DMS53 (cell line): Measurements from ENCODE around the gene ASTN2.

Experiments
- DNase-seq: peaks from one replicate; lab custom pipeline; 2025; lab: John Stamatoyannopoulos, UW

ASTN2 gene

DNA sequence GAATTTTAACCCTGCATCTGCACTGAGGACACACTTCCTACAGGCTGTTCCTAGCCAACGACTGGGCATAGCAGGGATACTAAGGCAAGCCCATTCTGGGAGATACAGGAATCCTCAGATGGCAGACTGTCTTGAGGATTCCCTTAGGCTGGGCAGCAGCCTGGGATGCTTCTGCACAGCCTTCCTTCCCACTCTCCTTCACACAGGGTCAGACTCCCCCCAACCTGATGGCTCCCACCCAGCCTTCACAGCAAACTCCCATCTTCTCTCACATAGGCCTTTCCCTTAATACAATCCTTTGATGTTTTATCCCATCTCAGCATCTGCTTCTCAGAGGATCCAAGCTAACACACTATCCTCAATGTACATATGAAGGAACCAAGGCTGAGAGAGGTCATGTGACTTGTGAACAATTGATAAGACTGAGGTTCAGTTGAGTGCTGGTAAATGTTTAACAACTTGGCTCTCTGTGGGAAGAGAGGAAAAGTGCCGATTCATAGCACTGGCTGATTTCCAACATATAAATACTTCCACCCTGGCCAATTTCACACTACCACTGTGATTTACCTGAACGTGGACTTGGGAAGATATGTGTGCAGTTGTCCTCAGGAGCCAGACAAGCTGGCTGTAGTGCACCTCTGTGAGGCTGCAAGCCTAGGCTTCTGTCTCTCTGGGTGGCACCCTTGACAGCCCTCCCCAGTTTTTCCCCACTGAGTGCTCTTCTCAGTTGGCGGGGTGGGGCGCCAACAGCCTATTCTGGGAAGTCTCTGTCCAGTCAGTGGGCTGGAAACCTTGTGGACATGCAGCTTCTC is 848.0 kb downstream of the ASTN2 start:
- peak; percentile 80 for DNase-seq

GRCh38 chr9:116565986-116566385 is 848.9 kb downstream of the ASTN2 start:
- no peak for DNase-seq

- no peak for DNase-seq
Measured at GRCh38 chr9:116564266-116564793, 850.5 kb downstream of the ASTN2 start.

- DNase-seq: no peak
Measured at GRCh38 chr9:116558818-116559540, 855.9 kb downstream of the ASTN2 start.

- DNase-seq: no peak
Measured at GRCh38 chr9:116558035-116558434, 856.8 kb downstream of the ASTN2 start.

- DNase-seq: no peak
Measured at GRCh38 chr9:116555556-116556155, 859.2 kb downstream of the ASTN2 start.

DNA sequence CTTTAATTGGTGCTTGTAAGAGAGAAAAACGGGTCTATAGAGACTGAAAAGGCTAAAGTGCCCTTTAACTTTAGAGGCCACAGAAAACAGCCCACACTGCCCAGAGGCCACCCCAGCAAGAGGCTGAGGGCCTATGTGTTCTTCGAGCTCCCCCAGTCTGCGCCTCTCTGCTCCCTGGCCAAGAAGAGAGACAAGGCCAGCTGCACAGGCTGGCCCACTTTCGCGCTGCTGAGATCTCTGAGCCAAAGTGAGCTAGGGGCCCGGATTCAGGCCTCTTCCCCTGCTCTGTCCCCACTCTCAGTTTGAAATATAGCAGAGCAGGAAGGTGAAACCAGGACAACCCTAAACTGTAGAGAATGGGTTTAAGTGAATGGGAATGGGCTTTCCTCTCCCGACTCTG is 859.7 kb downstream of the ASTN2 start:
- DNase-seq: no peak

DNA sequence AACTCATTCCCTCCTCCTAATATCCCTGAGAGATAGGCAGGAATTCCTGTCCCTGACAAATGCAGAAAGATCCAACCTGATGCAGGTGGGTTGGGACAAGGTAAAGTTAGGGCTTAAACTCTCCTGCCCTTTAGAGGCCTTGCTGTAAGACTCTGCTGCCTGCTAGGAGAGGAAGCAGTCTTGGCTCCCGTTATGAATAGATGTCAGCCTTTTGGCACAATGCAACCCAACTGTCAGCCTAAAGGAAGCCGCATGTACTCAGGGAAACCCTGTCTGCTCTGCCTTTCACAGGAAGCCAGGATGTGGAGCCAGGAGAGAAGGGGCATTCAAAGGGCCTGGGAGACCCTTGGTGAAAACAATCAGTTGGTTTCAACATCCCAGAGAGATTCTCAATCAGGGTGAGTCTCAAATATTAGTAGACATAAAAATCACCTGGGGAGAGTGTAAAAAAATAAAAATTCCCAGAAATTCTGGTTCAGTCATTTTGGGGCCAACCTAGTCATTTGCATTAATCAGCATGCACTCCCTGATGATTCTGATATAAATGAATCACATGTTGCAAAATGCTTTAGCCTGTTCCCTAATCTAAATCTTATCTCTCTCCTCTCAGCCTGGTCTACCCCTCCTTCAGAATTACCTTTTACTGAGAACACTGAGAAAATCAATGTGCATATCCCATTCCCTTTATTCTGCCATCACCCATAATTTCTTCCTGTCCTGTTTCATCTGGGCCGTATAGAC is 864.0 kb downstream of the ASTN2 start:
- no peak for DNase-seq

DNA sequence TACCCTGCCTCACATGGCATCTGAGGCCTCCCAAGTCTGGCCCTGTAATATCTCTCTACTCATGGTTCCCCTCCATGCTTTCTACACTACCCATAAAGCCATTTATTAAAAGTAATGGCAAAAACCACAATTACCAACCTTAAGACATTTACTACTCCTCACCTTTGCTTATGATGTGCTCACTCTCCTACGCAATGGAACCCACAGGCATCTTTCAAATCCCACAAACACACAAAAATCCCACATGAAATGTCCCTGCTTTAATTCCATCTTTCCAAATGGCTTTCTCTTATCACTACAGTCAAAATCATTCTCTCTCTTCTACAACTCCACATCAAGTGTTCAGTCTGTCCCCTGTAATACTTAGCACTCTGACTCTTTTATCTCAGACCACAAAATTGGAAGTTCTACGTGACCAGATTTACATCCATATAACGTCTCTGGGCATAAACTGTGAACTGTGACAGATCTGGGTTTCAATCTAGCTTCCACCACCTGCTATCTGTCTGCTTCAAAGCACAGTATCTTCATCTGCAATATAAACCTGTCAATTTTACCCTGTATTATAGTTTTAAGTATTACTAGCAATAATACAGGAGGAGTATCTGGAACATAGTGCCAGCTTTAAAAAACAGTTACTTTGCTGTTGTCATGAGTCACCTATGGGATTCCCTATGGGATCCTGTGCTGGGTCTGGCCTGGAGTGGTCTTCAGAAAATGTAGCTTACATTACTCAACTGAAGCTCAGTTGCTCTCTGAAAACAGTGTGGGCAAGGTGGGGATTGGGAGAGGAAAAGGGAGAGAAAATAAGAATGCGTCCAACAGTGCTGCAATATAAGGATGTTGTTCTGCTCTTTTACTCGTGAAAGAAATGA is 864.8 kb downstream of the ASTN2 start:
- DNase-seq: no peak

GRCh38 chr9:116549061-116549664 is 865.7 kb downstream of the ASTN2 start:
- DNase-seq: no peak

- no peak for DNase-seq
Measured at GRCh38 chr9:116547729-116548426, 867.0 kb downstream of the ASTN2 start.

GRCh38 chr9:116546711-116547581 is 867.9 kb downstream of the ASTN2 start:
- no peak for DNase-seq

GRCh38 chr9:116544896-116545295 is 870.0 kb downstream of the ASTN2 start:
- DNase-seq: no peak

- no peak for DNase-seq
Measured at GRCh38 chr9:116543731-116544400, 871.0 kb downstream of the ASTN2 start.

- DNase-seq: no peak
Measured at GRCh38 chr9:116541402-116541801, 873.5 kb downstream of the ASTN2 start.

- DNase-seq: no peak
Measured at GRCh38 chr9:116539549-116539948, 875.3 kb downstream of the ASTN2 start.

DNA sequence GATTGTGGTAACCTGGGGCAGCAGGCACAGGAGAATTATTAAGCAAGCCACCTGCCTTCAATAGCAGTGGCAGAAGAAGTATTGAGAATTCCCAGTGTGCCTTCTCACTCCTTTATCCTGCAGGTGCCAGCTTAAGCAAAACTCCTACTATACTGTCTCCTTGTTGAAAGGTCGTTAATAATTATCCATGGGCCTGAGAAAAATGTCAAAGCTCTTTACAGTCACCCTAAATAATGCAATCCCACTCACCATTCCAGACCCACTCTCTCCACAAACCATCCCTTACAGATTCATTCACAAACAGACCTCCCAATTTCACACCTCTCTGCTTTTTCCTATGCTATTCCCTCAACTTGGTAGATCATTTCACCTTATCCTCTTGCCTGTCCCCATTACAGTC is 889.2 kb downstream of the ASTN2 start:
- no peak for DNase-seq

- DNase-seq: no peak
Measured at GRCh38 chr9:116524778-116525470, 889.9 kb downstream of the ASTN2 start.
